ENCODE data around the gene LATS1.

Gene LATS1

DNA sequence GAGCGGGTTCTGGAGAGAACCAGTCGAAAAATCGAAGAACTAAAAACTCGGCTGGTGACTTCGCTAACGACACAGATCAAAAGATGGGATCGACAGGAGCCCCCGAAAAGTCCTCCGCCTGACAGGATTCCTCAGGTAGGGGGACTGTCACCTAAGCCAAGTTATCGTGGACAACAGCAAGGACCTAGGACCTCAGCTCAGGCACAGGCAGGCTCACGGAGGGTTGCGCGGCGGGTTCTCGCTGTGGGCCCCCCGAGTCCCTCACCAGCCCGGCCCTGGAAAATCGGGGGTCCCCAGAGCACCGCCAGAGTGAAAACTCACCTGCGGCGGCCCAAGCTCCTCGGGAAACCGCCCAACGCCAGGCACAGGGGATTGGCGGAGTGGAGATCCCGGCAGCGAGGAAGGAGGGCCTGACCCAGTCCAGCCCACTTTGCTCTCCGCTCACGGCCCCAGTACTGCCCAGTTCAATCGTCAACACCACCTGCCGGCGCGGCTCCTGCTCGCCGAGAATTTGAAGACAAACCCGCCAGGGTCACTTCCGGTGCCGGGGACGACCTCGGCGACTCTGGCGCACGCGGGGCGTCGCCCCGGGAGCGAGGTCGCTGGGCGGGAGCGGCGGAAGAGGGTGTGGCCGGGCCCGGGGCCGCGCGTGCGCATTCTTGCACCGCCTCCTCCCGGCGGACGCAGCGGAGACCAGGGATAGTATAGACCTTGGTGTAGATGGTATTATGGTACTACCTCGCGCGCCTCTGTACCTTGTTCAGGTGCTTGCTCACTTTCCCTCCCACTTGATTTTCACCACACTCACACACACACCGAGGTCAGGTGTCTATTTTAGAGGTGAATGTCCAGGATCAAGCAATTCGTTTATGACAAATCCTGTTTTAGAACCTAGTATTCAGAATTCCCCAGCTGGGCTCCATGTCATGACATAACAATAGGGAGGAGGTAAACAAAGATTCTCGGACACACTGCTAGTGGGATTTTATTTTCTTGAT, 69.5 kb downstream of the LATS1 start, which contains the start of gene KATNA1:
TSS of gene KATNA1 (minus strand) at position 567 of the 998 bp plus-strand sequence. CDS start 10,167 bp downstream, outside the sequence.
- no peak for FAIRE-seq

DNA sequence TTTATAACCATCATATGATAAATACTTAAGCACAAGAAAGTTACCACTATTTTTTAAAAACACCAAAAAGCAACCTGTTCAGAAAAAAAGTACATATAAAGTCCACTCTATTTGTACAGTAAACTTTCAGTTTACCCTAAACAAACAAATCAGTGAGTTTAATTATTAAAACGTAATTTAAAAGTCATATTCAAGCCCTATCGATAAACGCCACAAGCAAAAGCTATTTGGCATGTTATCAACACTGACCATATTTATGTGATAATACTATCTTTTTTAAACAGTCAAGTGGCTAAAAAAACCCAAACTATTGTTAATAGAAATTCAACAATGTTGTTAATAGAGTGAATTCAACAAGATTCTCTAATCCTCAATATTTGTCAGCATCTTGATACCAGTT, 71.3 kb downstream of the LATS1 start:
- FAIRE-seq = no peak

DNA sequence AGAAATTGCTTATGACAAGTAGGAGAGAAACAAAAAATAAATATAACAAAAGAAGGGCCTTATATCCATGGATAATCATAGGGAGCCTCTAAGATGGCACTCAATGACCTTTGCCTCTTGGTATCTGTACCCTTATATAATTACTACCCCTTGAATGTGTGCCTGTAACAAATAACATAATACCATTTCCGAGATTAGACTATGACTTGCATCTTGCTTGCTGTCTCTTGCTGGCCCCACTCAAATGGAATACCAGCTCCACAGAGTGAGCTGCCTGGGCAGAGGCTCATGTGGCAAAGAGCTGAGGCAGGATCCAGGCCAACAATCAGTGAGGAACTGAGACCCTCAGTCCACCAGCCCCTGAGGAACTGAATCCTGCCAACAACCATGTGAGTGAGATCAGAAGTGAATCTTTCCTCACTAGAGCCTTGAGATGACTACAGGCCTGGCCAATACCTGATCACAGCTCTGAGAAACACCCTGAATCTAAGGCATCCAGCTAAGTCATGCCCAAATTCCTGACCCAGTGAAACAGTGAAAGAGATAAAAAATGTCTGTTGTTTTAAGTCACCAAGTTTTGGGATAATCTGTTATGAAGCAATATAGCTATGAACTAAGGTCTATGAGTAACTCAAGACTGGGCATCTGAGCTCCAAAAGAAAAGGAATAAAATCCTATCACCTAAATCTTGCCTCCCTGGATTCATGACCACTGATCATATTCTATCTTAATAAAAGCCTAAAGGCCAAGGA, 74.9 kb downstream of the LATS1 start:
- FAIRE-seq = no peak

DNA sequence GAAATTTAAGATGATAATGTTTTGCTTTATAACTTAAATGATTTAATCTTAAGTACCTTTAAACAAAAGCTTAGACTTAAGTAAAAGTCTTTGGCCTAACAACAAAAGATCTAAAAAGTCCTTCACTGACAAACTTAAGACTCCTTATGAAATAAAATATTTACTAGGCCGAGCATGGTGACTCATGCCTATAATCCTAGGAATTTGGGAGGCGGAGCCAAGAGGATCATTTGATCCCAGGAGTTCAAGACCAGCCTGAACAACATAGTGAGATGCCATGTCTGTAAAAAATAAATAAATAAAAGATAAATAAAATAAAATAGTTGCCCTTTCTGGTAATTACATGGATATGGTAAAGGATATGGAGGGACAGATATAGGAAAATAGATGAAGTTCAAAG, 81.8 kb downstream of the LATS1 start:
- FAIRE-seq = no peak

DNA sequence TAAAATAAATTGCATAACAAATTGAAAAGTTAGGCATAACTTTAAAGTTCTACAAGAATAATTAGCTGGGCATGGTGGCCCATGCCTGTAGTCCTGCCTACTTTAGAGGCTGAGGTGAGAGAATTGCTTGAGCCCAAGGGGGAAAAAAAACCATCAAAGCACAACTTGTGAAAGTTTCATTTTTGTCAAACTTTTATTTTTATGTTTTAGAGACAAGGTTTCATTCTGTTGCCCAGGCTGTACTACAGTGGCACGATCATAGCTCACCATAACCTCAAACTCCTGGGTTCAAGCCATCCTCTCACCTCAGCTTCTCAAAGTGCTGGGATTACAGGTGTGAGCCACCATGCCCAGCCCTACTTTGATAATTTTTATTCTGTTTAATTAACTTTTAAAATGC, 83.6 kb downstream of the LATS1 start:
- no peak for FAIRE-seq

DNA sequence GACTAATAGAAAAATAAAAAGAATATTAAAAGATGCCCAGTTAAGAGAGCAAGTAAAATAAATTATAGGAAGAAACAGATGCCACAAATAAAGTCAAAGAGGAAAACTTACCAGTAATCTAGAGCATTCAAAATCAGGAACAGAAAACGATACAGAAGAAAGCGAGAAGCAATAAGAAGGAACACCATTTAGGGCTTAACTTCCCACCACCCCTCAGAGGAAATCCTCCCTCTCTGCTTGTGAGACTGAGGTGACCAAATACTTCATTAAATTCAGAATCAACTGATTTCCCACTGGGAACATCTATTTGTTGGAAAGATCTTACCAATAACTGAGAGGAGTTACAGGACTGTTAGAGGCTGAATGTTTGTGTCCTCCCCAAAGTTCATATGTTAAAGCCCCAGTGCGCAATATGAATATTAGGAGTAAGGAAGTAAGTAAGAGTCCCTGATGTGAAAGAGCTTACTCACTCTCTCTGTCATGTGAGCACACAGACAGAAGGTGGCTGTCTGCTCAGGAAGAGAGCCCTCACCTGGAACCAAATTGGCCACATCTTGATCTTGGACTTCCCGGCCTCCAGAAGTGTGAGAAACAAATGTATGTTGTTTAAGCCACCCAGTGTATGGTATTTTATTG, 88.9 kb downstream of the LATS1 start:
- no peak for FAIRE-seq

DNA sequence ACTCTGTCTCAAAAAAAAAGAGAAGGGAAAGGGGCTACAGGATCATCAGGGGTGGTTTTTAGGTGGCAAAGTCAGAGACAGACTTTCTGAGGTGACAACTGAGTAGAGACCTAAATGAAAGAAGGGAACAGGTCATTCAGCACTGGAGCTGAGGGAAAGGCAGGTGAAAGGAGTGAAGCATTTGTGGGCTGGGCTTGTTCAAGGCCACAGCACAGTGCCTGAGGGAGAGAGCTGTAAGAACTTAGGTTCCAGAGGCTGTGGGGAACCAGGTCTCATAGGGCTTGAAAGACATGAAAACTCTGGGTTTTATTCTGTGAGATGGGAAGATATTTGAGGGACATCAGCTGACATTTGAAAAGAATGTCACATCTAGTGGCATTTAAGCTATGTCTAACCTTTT, 90.2 kb downstream of the LATS1 start:
- FAIRE-seq = no peak

DNA sequence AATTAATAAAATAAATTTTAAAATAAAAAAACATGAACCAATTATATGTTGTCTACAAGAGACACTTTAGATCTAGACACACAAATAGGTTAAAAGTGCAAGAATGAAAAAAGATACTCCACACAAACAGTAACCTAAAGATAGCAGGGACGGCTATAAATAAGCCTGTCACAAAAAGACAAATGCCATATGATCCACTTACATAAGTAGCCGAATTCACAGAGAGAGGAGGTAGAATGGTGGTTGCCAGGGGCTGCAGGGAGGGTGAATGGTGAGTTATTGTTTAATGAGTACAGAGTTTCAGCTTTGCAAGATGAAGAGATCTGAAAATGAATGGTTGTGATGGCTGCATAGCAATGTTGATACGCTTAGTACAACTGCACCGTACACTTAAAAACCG, 102.1 kb downstream of the LATS1 start:
- FAIRE-seq = no peak

DNA sequence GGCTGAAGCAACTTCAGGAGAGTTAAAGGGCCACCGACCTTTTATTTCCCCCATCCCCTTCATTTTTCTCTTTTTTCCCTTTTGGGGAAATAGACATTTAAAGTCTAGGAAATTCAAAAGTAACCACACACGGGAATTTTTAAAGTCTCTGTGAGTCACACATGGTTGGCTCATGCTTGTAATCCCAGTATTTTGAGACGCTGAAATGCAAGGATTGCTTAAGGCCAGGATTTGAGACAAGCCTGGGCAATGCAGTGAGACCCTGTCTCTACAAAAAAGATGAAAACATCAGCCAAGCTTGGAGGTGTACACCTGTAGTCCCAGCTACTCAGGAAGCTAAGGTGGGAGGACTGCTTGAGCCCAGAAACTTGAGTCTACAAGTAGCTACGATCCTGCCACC, 103.6 kb downstream of the LATS1 start:
- no peak for FAIRE-seq

DNA sequence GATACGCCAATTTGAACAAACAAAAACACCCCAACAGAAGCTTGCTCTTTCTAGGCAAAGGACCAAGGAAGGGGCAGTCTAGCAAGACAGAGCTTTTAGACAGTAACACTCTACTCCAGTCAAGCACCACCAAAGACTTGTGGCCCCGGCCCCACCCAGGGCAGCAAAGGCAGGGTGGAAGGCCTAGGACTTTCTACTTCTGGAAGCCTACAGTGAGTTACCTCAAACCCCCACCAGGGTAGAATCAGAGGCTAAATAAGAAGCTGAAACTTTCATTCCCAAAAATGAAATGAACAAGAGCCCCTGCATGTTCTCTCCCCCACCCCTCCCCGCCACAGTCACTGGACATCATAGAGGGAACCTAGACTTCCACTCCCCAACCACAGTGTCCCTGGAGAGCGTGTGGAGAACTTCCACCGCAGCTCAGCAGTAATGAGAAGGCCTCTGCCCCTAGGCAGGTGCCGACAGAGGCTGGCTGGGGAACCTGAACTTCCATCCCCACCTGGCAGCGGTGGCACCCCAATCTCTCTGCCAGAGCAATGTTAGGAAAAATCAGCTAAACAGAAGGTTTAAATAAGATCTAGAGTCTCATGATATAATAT, 109.4 kb downstream of the LATS1 start:
- no peak for FAIRE-seq
